BLaER1 (cell line): ENCODE data around the gene CISD3.

Experiments
- H3K27ac ChIP-seq: shearing (Covaris generic); formaldehyde crosslinking; 2 replicates; pipeline ENCODE4 v1.8.1; 2022
- H3K27me3 ChIP-seq: shearing (Covaris generic); formaldehyde crosslinking; 2 replicates; pipeline ENCODE4 v1.8.1; 2022
- H3K36me3 ChIP-seq: shearing (Covaris generic); formaldehyde crosslinking; 2 replicates; pipeline ENCODE4 v1.8.1; 2022
- H3K4me1 ChIP-seq: shearing (Covaris generic); formaldehyde crosslinking; 2 replicates; pipeline ENCODE4 v1.8.1; 2022
- H3K4me2 ChIP-seq: shearing (Covaris generic); formaldehyde crosslinking; 2 replicates; pipeline ENCODE4 v1.8.1; 2022
- H3K4me3 ChIP-seq: shearing (Covaris generic); formaldehyde crosslinking; 2 replicates; pipeline ENCODE4 v1.8.1; 2022
- H3K9ac ChIP-seq: shearing (Covaris generic); formaldehyde crosslinking; 2 replicates; pipeline ENCODE4 v1.8.1; 2022
- H3K9me3 ChIP-seq: shearing (Covaris generic); formaldehyde crosslinking; 2 replicates; pipeline ENCODE4 v1.8.1; 2022
- H4K20me1 ChIP-seq: shearing (Covaris generic); formaldehyde crosslinking; 2 replicates; pipeline ENCODE4 v1.8.1; 2022
- Cebpa-rat ChIP-seq: shearing (Covaris generic); IDR thresholded peaks from 2 replicates; pipeline ENCODE4 v1.8.1; 2022

CISD3 gene

GRCh38 chr17:38753071-38753506 is 22.9 kb downstream of the CISD3 start:
- Histone ChIP-seq H3K27ac (peak overlapping the region; percentile 92), H3K9me3 (no peaks in the 10 kb centered on the region), H3K4me3 (peak overlapping the region; percentile 94), H3K36me3 (peaks cover 45% of the 10 kb centered on the region), H4K20me1 (peaks cover 60% of the 10 kb centered on the region), H3K9ac (peak overlapping the region; percentile 95), H3K4me2 (peak overlapping the region; percentile 97), H3K4me1 (peaks cover 50% of the 10 kb centered on the region), H3K27me3 (peaks cover 38% of the 10 kb centered on the region)
- no peak for TF ChIP-seq Cebpa-rat

GRCh38 chr17:38761612-38762011 is 31.5 kb downstream of the CISD3 start:
- Histone ChIP-seq H3K9ac (no peak overlapping the region), H3K36me3 (peaks cover 100% of the 10 kb centered on the region), H3K9me3 (no peaks in the 10 kb centered on the region), H3K27ac (no peak overlapping the region), H3K4me2 (no peak overlapping the region), H4K20me1 (peaks cover 52% of the 10 kb centered on the region; the same call in 1 of the 2 replicates), H3K4me3 (no peak overlapping the region), H3K27me3 (no peaks in the 10 kb centered on the region), H3K4me1 (no peaks in the 10 kb centered on the region)
- no peak for TF ChIP-seq Cebpa-rat

GRCh38 chr17:38762231-38762630 is 32.1 kb downstream of the CISD3 start:
- no peak for TF ChIP-seq Cebpa-rat
- H3K9me3 ChIP-seq, result no peaks in the 10 kb centered on the region
- H3K27me3 ChIP-seq, result no peaks in the 10 kb centered on the region
- no peak overlapping the region for H3K4me3 ChIP-seq
- peaks cover 57% of the 10 kb centered on the region; the same call in 1 of the 2 replicates for H4K20me1 ChIP-seq
- H3K4me1 ChIP-seq, result no peaks in the 10 kb centered on the region
- H3K27ac ChIP-seq, result no peak overlapping the region
- no peak overlapping the region for H3K9ac ChIP-seq
- peaks cover 100% of the 10 kb centered on the region for H3K36me3 ChIP-seq
- H3K4me2 ChIP-seq, result no peak overlapping the region

GRCh38 chr17:38766341-38766740 is 36.2 kb downstream of the CISD3 start:
- H3K9ac ChIP-seq, result no peak overlapping the region
- H4K20me1 ChIP-seq, result peaks cover 61% of the 10 kb centered on the region; the same call in 1 of the 2 replicates
- H3K4me3 ChIP-seq, result no peak overlapping the region
- peaks cover 100% of the 10 kb centered on the region for H3K36me3 ChIP-seq
- H3K27me3 ChIP-seq, result no peaks in the 10 kb centered on the region
- H3K4me2 ChIP-seq, result no peak overlapping the region
- H3K9me3 ChIP-seq, result no peaks in the 10 kb centered on the region
- no peak overlapping the region for H3K27ac ChIP-seq
- H3K4me1 ChIP-seq, result no peaks in the 10 kb centered on the region
- TF ChIP-seq Cebpa-rat, result no peak

GRCh38 chr17:38768417-38768816 is 38.3 kb downstream of the CISD3 start:
- peaks cover 58% of the 10 kb centered on the region; the same call in 1 of the 2 replicates for H4K20me1 ChIP-seq
- H3K36me3 ChIP-seq, result peaks cover 100% of the 10 kb centered on the region
- no peak overlapping the region for H3K27ac ChIP-seq
- no peaks in the 10 kb centered on the region for H3K4me1 ChIP-seq
- no peaks in the 10 kb centered on the region for H3K27me3 ChIP-seq
- no peaks in the 10 kb centered on the region for H3K9me3 ChIP-seq
- no peak overlapping the region for H3K4me3 ChIP-seq
- H3K9ac ChIP-seq, result no peak overlapping the region
- no peak overlapping the region for H3K4me2 ChIP-seq
- no peak for TF ChIP-seq Cebpa-rat

- Histone ChIP-seq H3K27ac (no peak overlapping the region), H4K20me1 (peaks cover 30% of the 10 kb centered on the region; the same call in 1 of the 2 replicates), H3K9me3 (no peaks in the 10 kb centered on the region), H3K9ac (no peak overlapping the region), H3K4me1 (no peaks in the 10 kb centered on the region), H3K27me3 (no peaks in the 10 kb centered on the region), H3K36me3 (peaks cover 100% of the 10 kb centered on the region), H3K4me3 (no peak overlapping the region), H3K4me2 (no peak overlapping the region)
- TF ChIP-seq Cebpa-rat, result no peak
These were observed 43.1 kb downstream of the CISD3 start for GRCh38 chr17:38773258-38773657.

GRCh38 chr17:38777641-38778250 is 47.6 kb downstream of the CISD3 start:
- no peak overlapping the region for H3K27ac ChIP-seq
- no peaks in the 10 kb centered on the region for H3K9me3 ChIP-seq
- no peak for TF ChIP-seq Cebpa-rat
- H3K4me1 ChIP-seq, result no peaks in the 10 kb centered on the region
- no peak overlapping the region for H3K4me2 ChIP-seq
- H3K27me3 ChIP-seq, result no peaks in the 10 kb centered on the region
- H3K36me3 ChIP-seq, result peaks cover 100% of the 10 kb centered on the region
- no peak overlapping the region for H3K4me3 ChIP-seq
- peaks cover 24% of the 10 kb centered on the region; the same call in 1 of the 2 replicates for H4K20me1 ChIP-seq
- H3K9ac ChIP-seq, result no peak overlapping the region

- TF ChIP-seq Cebpa-rat, result no peak
- Histone ChIP-seq H3K4me2 (no peak overlapping the region), H3K4me3 (no peak overlapping the region), H4K20me1 (peaks cover 22% of the 10 kb centered on the region; the same call in 1 of the 2 replicates), H3K4me1 (no peaks in the 10 kb centered on the region), H3K27me3 (no peaks in the 10 kb centered on the region), H3K36me3 (peaks cover 100% of the 10 kb centered on the region), H3K27ac (no peak overlapping the region), H3K9me3 (no peaks in the 10 kb centered on the region), H3K9ac (no peak overlapping the region)
These were observed 50.0 kb downstream of the CISD3 start for GRCh38 chr17:38779965-38780752.

- Histone ChIP-seq H3K36me3 (peaks cover 96% of the 10 kb centered on the region), H3K9me3 (no peaks in the 10 kb centered on the region), H4K20me1 (peaks cover 47% of the 10 kb centered on the region), H3K4me1 (no peaks in the 10 kb centered on the region), H3K4me3 (no peak overlapping the region), H3K9ac (no peak overlapping the region), H3K27ac (no peak overlapping the region), H3K4me2 (no peak overlapping the region), H3K27me3 (no peaks in the 10 kb centered on the region)
- no peak for TF ChIP-seq Cebpa-rat
These were observed 53.1 kb downstream of the CISD3 start for GRCh38 chr17:38783227-38783626.
